GM20000 (cell line): ENCODE data around the gene SCARB1.
A peak's percentile ranks its signal among the peaks of the same experiment; 100 is the strongest.

ENCODE experiments used
- DNase-seq: peaks from one replicate; pipeline ENCODE4 v3.0.0; 2012; ENCODE audit warnings: low spot score
- CTCF ChIP-seq: IDR thresholded peaks from 2 replicates; pipeline ENCODE4 v1.5.1; 2012; ENCODE audit warnings: mild to moderate bottlenecking, control low read depth; ENCODE audit errors: extremely low read depth, missing control alignments

Gene SCARB1

GRCh38 chr12:124796303-124796960 is 67.2 kb downstream of the SCARB1 start:
- no peak for DNase-seq
- TF ChIP-seq CTCF: no peak

GRCh38 chr12:124795081-124795948 is 68.3 kb downstream of the SCARB1 start:
- no peak for TF ChIP-seq CTCF
- peak; percentile 81 for DNase-seq

- no peak for DNase-seq
- no peak for TF ChIP-seq CTCF
These were observed 70.7 kb downstream of the SCARB1 start for GRCh38 chr12:124792961-124793441.

GRCh38 chr12:124792156-124792555 is 71.5 kb downstream of the SCARB1 start:
- no peak for TF ChIP-seq CTCF
- no peak for DNase-seq

GRCh38 chr12:124790650-124791400 is 72.8 kb downstream of the SCARB1 start:
- no peak for TF ChIP-seq CTCF
- no peak for DNase-seq

- TF ChIP-seq CTCF: no peak
- DNase-seq: no peak
These were observed 74.6 kb downstream of the SCARB1 start for GRCh38 chr12:124788936-124789555.
